Ureter (tissue), 1 donor: ENCODE measurements around the gene MND1. TPM values are rescaled to one million over a fixed set of nuclear protein-coding genes. Genes with fewer than 3 reads are reported as not detected.

ENCODE experiments used
- DNase-seq: peaks from one replicate; pipeline ENCODE4 v3.0.0-alpha.2; 2020; ENCODE audit warnings: low spot score
- total RNA-seq: library from RNA; stranded (reverse); gene quantifications from one replicate; pipeline ENCODE4 v1.2.4, GENCODE V29; 2023
- donor health status: DM: yes; HTN: yes; CAD: no.

The MND1 gene
- total RNA-seq, 1 donor from 2014 or later: not detected

GRCh38 chr4:153346563-153346962 is 2.1 kb downstream of the MND1 start:
- no peak for DNase-seq

GRCh38 chr4:153347117-153347516 is 2.6 kb downstream of the MND1 start:
- DNase-seq: no peak

GRCh38 chr4:153348006-153348405 is 3.5 kb downstream of the MND1 start:
- DNase-seq: no peak

GRCh38 chr4:153349206-153349805 is 4.8 kb downstream of the MND1 start:
- no peak for DNase-seq

- no peak for DNase-seq
Measured at GRCh38 chr4:153362184-153362583, 17.7 kb downstream of the MND1 start.

GRCh38 chr4:153364061-153364460 is 19.6 kb downstream of the MND1 start:
- no peak for DNase-seq

GRCh38 chr4:153365003-153365402 is 20.5 kb downstream of the MND1 start:
- no peak for DNase-seq

- no peak for DNase-seq
Measured at GRCh38 chr4:153366486-153366885, 22.0 kb downstream of the MND1 start.

GRCh38 chr4:153367092-153367491 is 22.6 kb downstream of the MND1 start:
- no peak for DNase-seq

GRCh38 chr4:153369021-153369420 is 24.5 kb downstream of the MND1 start:
- no peak for DNase-seq

- no peak for DNase-seq
Measured at GRCh38 chr4:153371701-153372234, 27.3 kb downstream of the MND1 start.

- no peak for DNase-seq
Measured at GRCh38 chr4:153372967-153373562, 28.6 kb downstream of the MND1 start.

- no peak for DNase-seq
Measured at GRCh38 chr4:153374442-153374841, 30.0 kb downstream of the MND1 start.

- DNase-seq: no peak
Measured at GRCh38 chr4:153375303-153375702, 30.8 kb downstream of the MND1 start.

GRCh38 chr4:153383131-153383530 is 38.6 kb downstream of the MND1 start:
- DNase-seq: no peak

- DNase-seq: no peak
Measured at GRCh38 chr4:153384160-153384559, 39.7 kb downstream of the MND1 start.

GRCh38 chr4:153385784-153386183 is 41.3 kb downstream of the MND1 start:
- DNase-seq: no peak

- DNase-seq: no peak
Measured at GRCh38 chr4:153387981-153388380, 43.5 kb downstream of the MND1 start.

GRCh38 chr4:153393397-153393796 is 48.9 kb downstream of the MND1 start:
- no peak for DNase-seq

- no peak for DNase-seq
Measured at GRCh38 chr4:153394945-153395344, 50.5 kb downstream of the MND1 start.

GRCh38 chr4:153398713-153399112 is 54.2 kb downstream of the MND1 start:
- no peak for DNase-seq

- DNase-seq: no peak
Measured at GRCh38 chr4:153399358-153399757, 54.9 kb downstream of the MND1 start.

GRCh38 chr4:153401501-153401900 is 57.0 kb downstream of the MND1 start:
- no peak for DNase-seq

GRCh38 chr4:153402366-153402765 is 57.9 kb downstream of the MND1 start:
- no peak for DNase-seq
